ENCODE results near the gene AADACL4. TPM values are rescaled to one million over a fixed set of nuclear protein-coding genes. Genes with fewer than 3 reads are reported as not detected.

Gene AADACL4
- total and polyA plus RNA-seq, 2 experiments from 2014 or later, result not detected

DNA sequence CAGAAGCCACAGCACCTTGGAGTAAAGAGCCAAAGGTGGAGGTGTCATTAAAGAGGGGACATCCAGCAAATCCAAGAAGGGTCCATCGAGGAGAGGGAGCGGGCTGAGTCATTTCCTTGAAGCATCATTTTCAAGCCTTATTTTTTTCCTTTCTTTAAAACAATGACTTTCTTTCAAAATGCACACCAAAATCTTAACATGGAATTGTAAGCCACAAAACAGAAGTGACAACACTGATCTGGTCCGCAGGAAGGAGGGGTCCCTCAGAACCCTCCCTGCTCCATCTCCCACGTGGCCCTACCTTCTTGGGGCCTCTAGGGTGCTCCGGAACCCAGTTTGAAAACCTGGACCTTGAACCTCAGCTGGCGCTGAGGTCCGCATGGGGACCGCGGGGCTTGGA lies 40.7 kb upstream of the AADACL4 start:
- no peaks in the 10 kb centered on the region for H3K9me2 ChIP-seq (ENCODE audit: insufficient read depth)

More for the DNA sequence above, 40.7 kb upstream of the AADACL4 start:
- Histone ChIP-seq H3K27ac (ENCODE audit: low read depth) (no peak overlapping the region), H4K20me1 (replicated peaks; ENCODE audit: insufficient read depth) (peaks cover 4% of the 10 kb centered on the region; the same call in 1 of the 2 replicates), H3K4me1 (ENCODE audit: insufficient read depth) (peaks cover 42% of the 10 kb centered on the region), H3K4me3 (no peak overlapping the region), H3F3A (replicated peaks; ENCODE audit: low read depth) (0 out of 2 replicates have a peak, but pooled peaks cover 4% of the 10 kb centered on the region), H3K36me3 (ENCODE audit: insufficient read depth) (no peaks in the 10 kb centered on the region), H3K79me2 (replicated peaks; ENCODE audit: insufficient read depth) (peaks cover 54% of the 10 kb centered on the region), H2AFZ (no peak overlapping the region), H3K4me2 (no peak overlapping the region), H3K27me3 (ENCODE audit: insufficient read depth) (no peaks in the 10 kb centered on the region)
- Mint-ChIP-seq H3K36me3 (ENCODE audit: low read depth) (peaks cover 20% of the 10 kb centered on the region), H3K4me1 (peaks cover 43% of the 10 kb centered on the region), H3K9me3 (no peaks in the 10 kb centered on the region), H3K27ac (no peak overlapping the region), H3K4me3 (no peak overlapping the region), H3K27me3 (ENCODE audit: insufficient read depth, low read depth, poor library complexity) (peaks cover 7% of the 10 kb centered on the region)
- DNase-seq (ENCODE audit: low spot score) (no peak), ATAC-seq (no peak)
- no peak for TF ChIP-seq EZH2phosphoT487 (IDR thresholded peaks at IDR 0.05; ENCODE audit: unreplicated experiment)
- TF ChIP-seq, protein P1, sequence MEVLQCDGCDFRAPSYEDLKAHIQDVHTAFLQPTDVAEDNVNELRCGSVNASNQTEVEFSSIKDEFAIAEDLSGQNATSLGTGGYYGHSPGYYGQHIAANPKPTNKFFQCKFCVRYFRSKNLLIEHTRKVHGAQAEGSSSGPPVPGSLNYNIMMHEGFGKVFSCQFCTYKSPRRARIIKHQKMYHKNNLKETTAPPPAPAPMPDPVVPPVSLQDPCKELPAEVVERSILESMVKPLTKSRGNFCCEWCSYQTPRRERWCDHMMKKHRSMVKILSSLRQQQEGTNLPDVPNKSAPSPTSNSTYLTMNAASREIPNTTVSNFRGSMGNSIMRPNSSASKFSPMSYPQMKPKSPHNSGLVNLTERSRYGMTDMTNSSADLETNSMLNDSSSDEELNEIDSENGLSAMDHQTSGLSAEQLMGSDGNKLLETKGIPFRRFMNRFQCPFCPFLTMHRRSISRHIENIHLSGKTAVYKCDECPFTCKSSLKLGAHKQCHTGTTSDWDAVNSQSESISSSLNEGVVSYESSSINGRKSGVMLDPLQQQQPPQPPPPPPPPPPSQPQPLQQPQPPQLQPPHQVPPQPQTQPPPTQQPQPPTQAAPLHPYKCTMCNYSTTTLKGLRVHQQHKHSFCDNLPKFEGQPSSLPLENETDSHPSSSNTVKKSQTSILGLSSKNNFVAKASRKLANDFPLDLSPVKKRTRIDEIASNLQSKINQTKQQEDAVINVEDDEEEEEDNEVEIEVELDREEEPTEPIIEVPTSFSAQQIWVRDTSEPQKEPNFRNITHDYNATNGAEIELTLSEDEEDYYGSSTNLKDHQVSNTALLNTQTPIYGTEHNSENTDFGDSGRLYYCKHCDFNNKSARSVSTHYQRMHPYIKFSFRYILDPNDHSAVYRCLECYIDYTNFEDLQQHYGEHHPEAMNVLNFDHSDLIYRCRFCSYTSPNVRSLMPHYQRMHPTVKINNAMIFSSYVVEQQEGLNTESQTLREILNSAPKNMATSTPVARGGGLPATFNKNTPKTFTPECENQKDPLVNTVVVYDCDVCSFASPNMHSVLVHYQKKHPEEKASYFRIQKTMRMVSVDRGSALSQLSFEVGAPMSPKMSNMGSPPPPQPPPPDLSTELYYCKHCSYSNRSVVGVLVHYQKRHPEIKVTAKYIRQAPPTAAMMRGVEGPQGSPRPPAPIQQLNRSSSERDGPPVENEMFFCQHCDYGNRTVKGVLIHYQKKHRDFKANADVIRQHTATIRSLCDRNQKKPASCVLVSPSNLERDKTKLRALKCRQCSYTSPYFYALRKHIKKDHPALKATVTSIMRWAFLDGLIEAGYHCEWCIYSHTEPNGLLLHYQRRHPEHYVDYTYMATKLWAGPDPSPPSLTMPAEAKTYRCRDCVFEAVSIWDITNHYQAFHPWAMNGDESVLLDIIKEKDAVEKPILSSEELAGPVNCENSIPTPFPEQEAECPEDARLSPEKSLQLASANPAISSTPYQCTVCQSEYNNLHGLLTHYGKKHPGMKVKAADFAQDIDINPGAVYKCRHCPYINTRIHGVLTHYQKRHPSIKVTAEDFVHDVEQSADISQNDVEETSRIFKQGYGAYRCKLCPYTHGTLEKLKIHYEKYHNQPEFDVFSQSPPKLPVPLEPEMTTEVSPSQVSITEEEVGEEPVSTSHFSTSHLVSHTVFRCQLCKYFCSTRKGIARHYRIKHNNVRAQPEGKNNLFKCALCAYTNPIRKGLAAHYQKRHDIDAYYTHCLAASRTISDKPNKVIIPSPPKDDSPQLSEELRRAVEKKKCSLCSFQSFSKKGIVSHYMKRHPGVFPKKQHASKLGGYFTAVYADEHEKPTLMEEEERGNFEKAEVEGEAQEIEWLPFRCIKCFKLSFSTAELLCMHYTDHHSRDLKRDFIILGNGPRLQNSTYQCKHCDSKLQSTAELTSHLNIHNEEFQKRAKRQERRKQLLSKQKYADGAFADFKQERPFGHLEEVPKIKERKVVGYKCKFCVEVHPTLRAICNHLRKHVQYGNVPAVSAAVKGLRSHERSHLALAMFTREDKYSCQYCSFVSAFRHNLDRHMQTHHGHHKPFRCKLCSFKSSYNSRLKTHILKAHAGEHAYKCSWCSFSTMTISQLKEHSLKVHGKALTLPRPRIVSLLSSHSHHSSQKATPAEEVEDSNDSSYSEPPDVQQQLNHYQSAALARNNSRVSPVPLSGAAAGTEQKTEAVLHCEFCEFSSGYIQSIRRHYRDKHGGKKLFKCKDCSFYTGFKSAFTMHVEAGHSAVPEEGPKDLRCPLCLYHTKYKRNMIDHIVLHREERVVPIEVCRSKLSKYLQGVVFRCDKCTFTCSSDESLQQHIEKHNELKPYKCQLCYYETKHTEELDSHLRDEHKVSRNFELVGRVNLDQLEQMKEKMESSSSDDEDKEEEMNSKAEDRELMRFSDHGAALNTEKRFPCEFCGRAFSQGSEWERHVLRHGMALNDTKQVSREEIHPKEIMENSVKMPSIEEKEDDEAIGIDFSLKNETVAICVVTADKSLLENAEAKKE (CRISPR knock-in tag; IDR thresholded peaks at IDR 0.05), result no peak
- no peak for TF ChIP-seq POLR2AphosphoS5 (IDR thresholded peaks at IDR 0.05; ENCODE audit: low read depth)
- TF ChIP-seq NANOG (IDR thresholded peaks at IDR 0.05; ENCODE audit: borderline replicate concordance), result no peak
- TF ChIP-seq STAT1 (IDR thresholded peaks at IDR 0.05; ENCODE audit: unreplicated experiment), result no peak
- TF ChIP-seq, protein P2, sequence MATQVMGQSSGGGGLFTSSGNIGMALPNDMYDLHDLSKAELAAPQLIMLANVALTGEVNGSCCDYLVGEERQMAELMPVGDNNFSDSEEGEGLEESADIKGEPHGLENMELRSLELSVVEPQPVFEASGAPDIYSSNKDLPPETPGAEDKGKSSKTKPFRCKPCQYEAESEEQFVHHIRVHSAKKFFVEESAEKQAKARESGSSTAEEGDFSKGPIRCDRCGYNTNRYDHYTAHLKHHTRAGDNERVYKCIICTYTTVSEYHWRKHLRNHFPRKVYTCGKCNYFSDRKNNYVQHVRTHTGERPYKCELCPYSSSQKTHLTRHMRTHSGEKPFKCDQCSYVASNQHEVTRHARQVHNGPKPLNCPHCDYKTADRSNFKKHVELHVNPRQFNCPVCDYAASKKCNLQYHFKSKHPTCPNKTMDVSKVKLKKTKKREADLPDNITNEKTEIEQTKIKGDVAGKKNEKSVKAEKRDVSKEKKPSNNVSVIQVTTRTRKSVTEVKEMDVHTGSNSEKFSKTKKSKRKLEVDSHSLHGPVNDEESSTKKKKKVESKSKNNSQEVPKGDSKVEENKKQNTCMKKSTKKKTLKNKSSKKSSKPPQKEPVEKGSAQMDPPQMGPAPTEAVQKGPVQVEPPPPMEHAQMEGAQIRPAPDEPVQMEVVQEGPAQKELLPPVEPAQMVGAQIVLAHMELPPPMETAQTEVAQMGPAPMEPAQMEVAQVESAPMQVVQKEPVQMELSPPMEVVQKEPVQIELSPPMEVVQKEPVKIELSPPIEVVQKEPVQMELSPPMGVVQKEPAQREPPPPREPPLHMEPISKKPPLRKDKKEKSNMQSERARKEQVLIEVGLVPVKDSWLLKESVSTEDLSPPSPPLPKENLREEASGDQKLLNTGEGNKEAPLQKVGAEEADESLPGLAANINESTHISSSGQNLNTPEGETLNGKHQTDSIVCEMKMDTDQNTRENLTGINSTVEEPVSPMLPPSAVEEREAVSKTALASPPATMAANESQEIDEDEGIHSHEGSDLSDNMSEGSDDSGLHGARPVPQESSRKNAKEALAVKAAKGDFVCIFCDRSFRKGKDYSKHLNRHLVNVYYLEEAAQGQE (IDR thresholded peaks at IDR 0.05; ENCODE audit: unreplicated experiment), result no peak
- TF ChIP-seq EZH2 (IDR thresholded peaks at IDR 0.05; ENCODE audit: low read depth, unreplicated experiment), result no peak
- TF ChIP-seq JUNB (IDR thresholded peaks at IDR 0.05; ENCODE audit: unreplicated experiment), result no peak
- TF ChIP-seq ZNF331 (CRISPR knock-in tag; IDR thresholded peaks at IDR 0.05; ENCODE audit: low read depth), result no peak
- TF ChIP-seq, protein P3, sequence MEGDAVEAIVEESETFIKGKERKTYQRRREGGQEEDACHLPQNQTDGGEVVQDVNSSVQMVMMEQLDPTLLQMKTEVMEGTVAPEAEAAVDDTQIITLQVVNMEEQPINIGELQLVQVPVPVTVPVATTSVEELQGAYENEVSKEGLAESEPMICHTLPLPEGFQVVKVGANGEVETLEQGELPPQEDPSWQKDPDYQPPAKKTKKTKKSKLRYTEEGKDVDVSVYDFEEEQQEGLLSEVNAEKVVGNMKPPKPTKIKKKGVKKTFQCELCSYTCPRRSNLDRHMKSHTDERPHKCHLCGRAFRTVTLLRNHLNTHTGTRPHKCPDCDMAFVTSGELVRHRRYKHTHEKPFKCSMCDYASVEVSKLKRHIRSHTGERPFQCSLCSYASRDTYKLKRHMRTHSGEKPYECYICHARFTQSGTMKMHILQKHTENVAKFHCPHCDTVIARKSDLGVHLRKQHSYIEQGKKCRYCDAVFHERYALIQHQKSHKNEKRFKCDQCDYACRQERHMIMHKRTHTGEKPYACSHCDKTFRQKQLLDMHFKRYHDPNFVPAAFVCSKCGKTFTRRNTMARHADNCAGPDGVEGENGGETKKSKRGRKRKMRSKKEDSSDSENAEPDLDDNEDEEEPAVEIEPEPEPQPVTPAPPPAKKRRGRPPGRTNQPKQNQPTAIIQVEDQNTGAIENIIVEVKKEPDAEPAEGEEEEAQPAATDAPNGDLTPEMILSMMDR (conservative IDR thresholded peaks at IDR 0.05; ENCODE audit: low read depth in 2 of 2), result no peak
- TF ChIP-seq ZNF114 (CRISPR knock-in tag; IDR thresholded peaks at IDR 0.05), result no peak
- no peak for TF ChIP-seq CREB1 (CRISPR knock-in tag; IDR thresholded peaks at IDR 0.05; ENCODE audit: low read depth)
- TF ChIP-seq, protein P4, sequence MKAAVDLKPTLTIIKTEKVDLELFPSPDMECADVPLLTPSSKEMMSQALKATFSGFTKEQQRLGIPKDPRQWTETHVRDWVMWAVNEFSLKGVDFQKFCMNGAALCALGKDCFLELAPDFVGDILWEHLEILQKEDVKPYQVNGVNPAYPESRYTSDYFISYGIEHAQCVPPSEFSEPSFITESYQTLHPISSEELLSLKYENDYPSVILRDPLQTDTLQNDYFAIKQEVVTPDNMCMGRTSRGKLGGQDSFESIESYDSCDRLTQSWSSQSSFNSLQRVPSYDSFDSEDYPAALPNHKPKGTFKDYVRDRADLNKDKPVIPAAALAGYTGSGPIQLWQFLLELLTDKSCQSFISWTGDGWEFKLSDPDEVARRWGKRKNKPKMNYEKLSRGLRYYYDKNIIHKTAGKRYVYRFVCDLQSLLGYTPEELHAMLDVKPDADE (IDR thresholded peaks at IDR 0.05), result no peak

Data from GM23338 (cell line).